Gastrocnemius medialis (tissue), 4 donors: ENCODE data around the gene KRTAP6-1. TPM values are rescaled to one million over a fixed set of nuclear protein-coding genes. Genes with fewer than 3 reads are reported as not detected.

Experiments used
- ATAC-seq, 2 donors: fragments of 150-250 bp; one replicate each; pipeline ENCODE4 v1.9.1; 2016
- DNase-seq, 2 donors: peaks; one replicate each; pipeline ENCODE4 v3.0.0-alpha.2; 2019
- H3K27ac ChIP-seq, 4 donors: fragments of 200-600 bp; sonication (generic); 1 replicate in 1 of 4; 2 replicates in 3 of 4; pipeline ENCODE4 v1.5.1; 2016 to 2018; ENCODE audit warnings: mild to moderate bottlenecking in 2 of 4, moderate library complexity in 1 of 4
- H3K27me3 ChIP-seq, 3 donors: fragments of 200-600 bp; sonication (generic) in 2 of 3; 1 replicate in 1 of 3; 2 replicates in 2 of 3; pipeline versions ENCODE4 v1.5.1 to v1.6.0; 2016 to 2019; ENCODE audit warnings: mild to moderate bottlenecking in 1 of 3, moderate library complexity in 1 of 3
- H3K36me3 ChIP-seq, 2 donors: fragments of 200-600 bp; sonication (generic) in 1 of 2; one replicate each; pipeline ENCODE4 v1.5.1; 2017 to 2018
- H3K4me1 ChIP-seq, 2 donors: fragments of 200-600 bp; sonication (generic) in 1 of 2; one replicate each; pipeline ENCODE4 v1.5.1; 2016 to 2017; ENCODE audit warnings: mild to moderate bottlenecking in 2 of 2
- H3K4me3 ChIP-seq, 4 donors: fragments of 200-600 bp; sonication (generic) in 3 of 4; 1 replicate in 1 of 4; 2 replicates in 3 of 4; pipeline ENCODE4 v1.5.1; 2016 to 2019; ENCODE audit warnings: mild to moderate bottlenecking in 2 of 4
- H3K9me3 ChIP-seq, 3 donors: fragments of 200-600 bp; sonication (generic) in 2 of 3; 1 replicate in 1 of 3; 2 replicates in 2 of 3; pipeline ENCODE4 v1.5.1; 2016 to 2019
- CTCF ChIP-seq, 5 experiments: fragments of 450-650 bp in 3 of 5; fragments of 200-600 bp in 2 of 5; sonication (generic) in 2 of 5; IDR thresholded peaks in 4 of 5; conservative IDR thresholded peaks in 1 of 5; 1 replicate in 4 of 5; 2 replicates in 1 of 5; pipeline ENCODE4 v1.5.1; 2016 to 2019; ENCODE audit warnings: antibody characterized with exemption in 5 of 5, mild to moderate bottlenecking in 3 of 5, moderate library complexity in 3 of 5
- POLR2A ChIP-seq, 2 donors: fragments of 450-650 bp; IDR thresholded peaks; one replicate each; pipeline ENCODE4 v1.6.1; 2017; ENCODE audit warnings: antibody characterized with exemption in 2 of 2, mild to moderate bottlenecking in 2 of 2, moderate library complexity in 2 of 2
- in situ Hi-C, 4 donors: fragments of 200-750 bp; cut with MboI; loops; one replicate each; pipeline versions ENCODE4 v1.15.0 to v1.8.0; 2017; ENCODE audit warnings: low sequenced_read_pairs in 4 of 4
- intact Hi-C: fragments of 100-400 bp; cut with DNase I; formaldehyde crosslinking; loops from one replicate; pipeline ENCODE4 v1.15.1; 2023; ENCODE audit warnings: low total_unique reads
- total RNA-seq, 4 donors: library from RNA; depleted of rRNA; stranded (reverse); fragments of >200 nt; gene quantifications; one replicate each; pipeline versions ENCODE4 v1.1.0 to v1.2.3, GENCODE V29; 2016

KRTAP6-1 gene
- total RNA-seq = not detected

- ATAC-seq = no peak
Measured at GRCh38 chr21:30613836-30614235, at the start of gene KRTAP6-1. KRTAP6-1 (minus strand) TSS chr21:30613930; CDS start chr21:30613904, 26 bp downstream.

DNA sequence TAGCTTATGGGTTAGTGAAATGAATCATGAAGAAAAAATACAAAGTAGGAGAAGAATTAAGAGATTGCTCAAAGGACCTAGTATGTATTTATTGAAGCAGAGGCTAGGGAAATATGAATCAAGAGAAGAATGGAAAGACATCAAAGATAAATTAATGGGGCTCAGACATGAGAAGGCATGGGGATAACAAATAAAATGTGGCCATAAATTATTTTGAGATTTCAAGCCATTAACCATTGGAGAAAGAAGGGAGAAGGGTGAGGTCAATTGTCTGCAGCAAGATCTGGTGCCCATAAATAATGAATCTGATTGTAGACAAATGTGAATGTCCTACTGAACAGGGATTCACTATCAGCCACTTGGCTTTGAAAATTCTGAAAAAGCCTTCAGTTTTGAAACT lies 39.2 kb upstream of the KRTAP6-1 start:
- Histone ChIP-seq H3K4me1 (no peaks in the 10 kb centered on the region), H3K27me3 (no peaks in the 10 kb centered on the region), H3K36me3 (no peaks in the 10 kb centered on the region), H3K27ac (no peak overlapping the region), H3K4me3 (no peak overlapping the region), H3K9me3 (no peaks in the 10 kb centered on the region)
- in situ Hi-C loops = no loop called here
- ATAC-seq = no peak
- DNase-seq = no peak
- intact Hi-C loops = no loop called here
- TF ChIP-seq CTCF (IDR thresholded peaks at IDR 0.05 in 4 of 5, conservative IDR thresholded peaks at IDR 0.05 in 1 of 5) (no peak), POLR2A (IDR thresholded peaks at IDR 0.05) (no peak)

More at GRCh38 chr21:30613836-30614235, at the start of gene KRTAP6-1:
- in situ Hi-C loops = no loop called here
- intact Hi-C loops = no loop called here
- H3K27ac ChIP-seq = no peak within 1 kb of the TSS
- no peaks in the 10 kb centered on the region for H3K9me3 ChIP-seq
- no peak for DNase-seq
- TF ChIP-seq POLR2A (IDR thresholded peaks at IDR 0.05) (no peak), CTCF (IDR thresholded peaks at IDR 0.05 in 4 of 5, conservative IDR thresholded peaks at IDR 0.05 in 1 of 5) (no peak)
- no peaks in the 10 kb centered on the region for H3K4me1 ChIP-seq
- H3K27me3 ChIP-seq = no peaks in the 10 kb centered on the region
- no peak within 1 kb of the TSS for H3K4me3 ChIP-seq
- no peaks in the 10 kb centered on the region for H3K36me3 ChIP-seq

GRCh38 chr21:30646904-30647414 lies 33.2 kb upstream of the KRTAP6-1 start:
- H3K36me3 ChIP-seq = no peaks in the 10 kb centered on the region
- TF ChIP-seq CTCF (IDR thresholded peaks at IDR 0.05 in 4 of 5, conservative IDR thresholded peaks at IDR 0.05 in 1 of 5) (no peak), POLR2A (IDR thresholded peaks at IDR 0.05) (no peak)
- ATAC-seq = no peak
- in situ Hi-C loops (no loop called here), intact Hi-C loops (no loop called here)
- no peaks in the 10 kb centered on the region for H3K9me3 ChIP-seq
- no peaks in the 10 kb centered on the region for H3K27me3 ChIP-seq
- no peak for DNase-seq
- no peaks in the 10 kb centered on the region for H3K4me1 ChIP-seq
- H3K4me3 ChIP-seq = no peak overlapping the region
- H3K27ac ChIP-seq = no peak overlapping the region

DNA sequence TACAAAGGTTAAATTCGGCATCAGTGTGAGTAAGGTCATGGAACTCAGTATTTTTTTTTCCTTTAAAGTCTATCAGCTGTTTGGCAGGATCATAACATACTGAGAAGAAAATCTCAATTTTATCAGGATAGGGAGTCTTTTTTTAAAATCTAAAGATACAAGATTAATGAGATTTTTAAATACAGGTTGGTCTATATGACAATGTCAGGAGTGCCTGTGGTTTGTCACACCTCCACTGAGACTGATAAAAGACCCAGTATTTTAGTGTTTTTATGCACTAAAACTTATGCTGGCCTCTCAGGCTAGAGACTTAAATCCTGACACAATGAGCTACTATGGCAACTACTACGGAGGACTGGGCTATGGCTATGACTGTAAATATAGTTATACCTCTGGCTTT lies 28.8 kb upstream of the KRTAP6-1 start, which contains the start of gene KRTAP20-3:
KRTAP20-3 (plus strand) TSS at position 301 of the 400 bp plus-strand sequence.
- TF ChIP-seq POLR2A (IDR thresholded peaks at IDR 0.05) = no peak
- TF ChIP-seq CTCF (IDR thresholded peaks at IDR 0.05 in 4 of 5, conservative IDR thresholded peaks at IDR 0.05 in 1 of 5) = no peak
- Histone ChIP-seq H3K4me3 (no peak within 1 kb of the TSS), H3K9me3 (no peaks in the 10 kb centered on the region), H3K36me3 (no peaks in the 10 kb centered on the region), H3K27me3 (no peaks in the 10 kb centered on the region), H3K27ac (no peak within 1 kb of the TSS), H3K4me1 (no peaks in the 10 kb centered on the region)
- intact Hi-C loops = no loop called here
- no peak for DNase-seq
- in situ Hi-C loops = no loop called here
- no peak for ATAC-seq

DNA sequence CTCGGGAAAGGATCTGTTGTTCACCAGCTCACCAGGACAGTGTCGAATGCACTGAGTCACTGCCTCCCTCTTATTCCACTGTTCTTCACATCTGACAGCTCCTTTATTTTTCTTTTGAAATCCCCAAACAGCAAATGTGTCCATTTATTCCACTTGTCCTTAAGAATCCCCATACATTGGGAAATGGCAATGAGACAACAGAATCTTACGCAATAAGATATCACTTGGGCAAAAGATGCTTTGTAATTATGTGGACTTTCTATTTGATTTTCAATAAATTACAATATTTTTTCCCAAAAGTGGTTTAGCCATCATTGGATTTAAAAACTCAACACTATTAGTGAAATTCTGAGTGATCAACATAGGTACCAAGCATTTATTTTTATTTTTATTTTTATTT lies 25.0 kb upstream of the KRTAP6-1 start:
- no peak for DNase-seq
- Histone ChIP-seq H3K4me1 (no peaks in the 10 kb centered on the region), H3K36me3 (no peaks in the 10 kb centered on the region), H3K9me3 (no peaks in the 10 kb centered on the region), H3K27ac (no peak overlapping the region), H3K27me3 (no peaks in the 10 kb centered on the region), H3K4me3 (no peak overlapping the region)
- ATAC-seq = no peak
- TF ChIP-seq POLR2A (IDR thresholded peaks at IDR 0.05) = no peak
- TF ChIP-seq CTCF (IDR thresholded peaks at IDR 0.05 in 4 of 5, conservative IDR thresholded peaks at IDR 0.05 in 1 of 5) = no peak
- in situ Hi-C loops = loop anchor here in 1 of 4 donors (10.0 kb wide), 1 partner anchor 56 kb away; no protein-coding TSS in a partner anchor
- intact Hi-C loops = no loop called here
